HL-60/S4 treated with phorbol 12-myristate 13-acetate at 8.2 ng/mL for 4 days and 3 days (cell line): ENCODE measurements around the gene PDE11A.
"Not testable (repeated sequence)": the region's sequence is repeated elsewhere in the genome, so short reads cannot be mapped to it uniquely, and the experiment has no call there.

Experiments
- in situ Hi-C: fragments of 300-500 bp; cut with MboI; formaldehyde crosslinking; loops from 2 replicates; pipeline ENCODE4 v1.15.0; 2022; ENCODE audit warnings: low sequenced_read_pairs

Gene PDE11A

GRCh38 chr2:177886824-177887223 lies 185.8 kb downstream of the PDE11A start:
- in situ Hi-C loops, result no loop called here

GRCh38 chr2:177885828-177886466 lies 186.6 kb downstream of the PDE11A start:
- in situ Hi-C loops, result no loop called here

DNA sequence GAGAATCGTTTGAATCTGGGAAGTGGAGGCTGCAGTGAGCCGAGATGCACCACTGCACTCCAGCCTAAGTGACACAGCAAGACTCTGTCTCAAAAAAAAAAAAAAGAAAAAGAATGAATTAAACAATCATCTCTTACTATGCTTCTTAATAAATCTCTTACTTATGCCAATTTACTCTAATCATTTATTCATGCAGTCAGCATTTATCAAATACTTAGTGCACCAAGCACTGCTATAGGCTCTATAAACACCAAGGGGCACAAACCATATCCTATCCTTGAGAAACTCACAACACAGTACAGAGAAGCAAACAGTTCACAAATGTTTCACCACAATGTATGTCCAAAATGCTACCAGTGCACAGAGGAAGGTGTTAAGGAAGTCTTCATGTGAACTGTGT lies 189.4 kb downstream of the PDE11A start:
- in situ Hi-C loops, result no loop called here

- in situ Hi-C loops, result no loop called here
These were observed 190.1 kb downstream of the PDE11A start for GRCh38 chr2:177882501-177882900.

GRCh38 chr2:177881921-177882320 lies 190.7 kb downstream of the PDE11A start:
- in situ Hi-C loops, result no loop called here

DNA sequence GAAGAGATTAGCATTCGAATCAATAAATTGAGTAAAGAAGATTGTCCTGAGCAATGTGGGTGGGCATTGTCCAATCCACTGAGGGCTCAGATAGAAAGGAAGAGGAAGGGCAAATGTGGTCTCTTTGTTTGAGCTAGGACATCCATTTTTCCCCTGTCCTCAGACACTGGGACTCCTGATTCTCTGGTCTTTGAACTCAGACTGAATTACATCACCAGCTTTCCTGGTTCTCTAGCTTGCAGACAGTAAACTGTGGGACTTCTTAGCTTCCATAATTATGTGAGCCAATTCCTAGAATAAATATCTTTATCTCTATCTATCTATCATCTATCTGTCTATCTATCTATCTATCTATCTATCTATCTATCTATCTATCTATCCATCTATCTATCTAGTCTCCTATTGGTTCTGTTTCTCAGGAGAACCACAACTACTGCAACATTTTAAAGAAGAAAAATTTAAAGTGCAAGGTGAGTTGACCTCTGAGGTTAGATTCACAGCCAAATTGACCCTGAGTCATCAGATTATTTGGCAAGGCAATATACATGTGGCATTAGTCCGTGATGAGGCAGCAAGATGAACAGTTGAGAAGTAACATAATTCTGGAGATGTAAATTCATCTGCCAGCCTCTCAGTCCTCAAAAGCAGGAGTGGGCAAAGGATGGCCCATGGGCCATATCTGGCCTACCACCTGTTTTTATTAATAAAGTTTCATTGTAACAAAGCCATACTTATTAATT lies 191.4 kb downstream of the PDE11A start:
- in situ Hi-C loops, result no loop called here

DNA sequence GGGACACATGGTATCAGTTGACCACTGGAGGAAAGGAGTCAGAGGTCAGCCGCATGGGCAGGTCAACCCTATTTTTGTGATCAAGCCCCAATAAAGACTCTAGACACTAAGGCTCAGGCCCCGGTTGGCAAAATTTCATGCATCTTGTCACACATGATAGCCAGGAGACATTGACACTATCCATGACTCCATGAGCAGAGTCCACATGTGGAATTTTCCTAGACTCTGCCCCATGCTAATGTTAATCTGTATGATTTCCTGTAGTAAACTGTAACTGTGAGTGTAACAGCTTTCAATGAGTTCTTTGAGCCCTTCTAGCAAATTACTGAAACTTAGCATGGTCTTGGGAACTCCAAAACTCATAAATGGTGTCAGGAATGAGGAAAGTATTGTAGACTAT lies 192.3 kb downstream of the PDE11A start:
- in situ Hi-C loops, result no loop called here

DNA sequence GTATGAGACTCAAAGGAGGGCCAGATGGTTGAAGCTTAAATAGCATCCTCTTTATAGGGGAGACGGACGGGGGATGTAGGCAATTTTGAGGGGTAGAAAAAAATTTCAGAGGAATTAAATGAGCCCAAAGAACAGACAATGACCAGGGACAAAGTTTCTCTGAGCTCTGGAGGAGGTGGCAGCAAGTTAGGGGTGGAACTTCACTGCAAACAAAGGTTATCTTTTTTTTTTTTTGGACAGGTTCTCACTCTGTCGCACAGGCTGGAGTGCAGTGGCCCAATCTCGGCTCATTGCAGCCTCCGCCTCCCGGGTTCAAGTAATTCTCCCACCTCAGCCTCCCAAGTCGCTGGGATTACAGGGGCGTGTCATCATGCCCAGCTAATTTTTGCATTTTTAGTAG lies 195.6 kb downstream of the PDE11A start:
- in situ Hi-C loops, result no loop called here

DNA sequence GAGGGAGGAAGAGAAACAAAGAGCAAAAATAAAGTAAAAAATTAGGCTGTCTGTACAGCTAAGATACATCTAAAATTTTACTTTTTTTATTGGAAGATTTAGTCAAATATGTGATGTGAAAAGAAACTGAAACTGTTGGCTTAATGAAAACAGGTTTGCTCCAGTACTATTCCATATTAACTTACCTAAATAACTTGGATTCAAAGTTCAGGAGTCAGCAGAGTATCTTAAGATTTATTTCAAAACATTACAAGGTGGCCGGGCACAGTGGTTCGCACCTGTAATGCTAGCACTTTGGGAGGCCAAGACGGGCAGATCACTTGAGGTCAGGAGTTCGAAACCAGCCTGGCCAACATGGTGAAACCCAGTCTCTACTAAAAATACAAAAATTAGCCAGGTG lies 197.9 kb downstream of the PDE11A start:
- in situ Hi-C loops, result no loop called here

DNA sequence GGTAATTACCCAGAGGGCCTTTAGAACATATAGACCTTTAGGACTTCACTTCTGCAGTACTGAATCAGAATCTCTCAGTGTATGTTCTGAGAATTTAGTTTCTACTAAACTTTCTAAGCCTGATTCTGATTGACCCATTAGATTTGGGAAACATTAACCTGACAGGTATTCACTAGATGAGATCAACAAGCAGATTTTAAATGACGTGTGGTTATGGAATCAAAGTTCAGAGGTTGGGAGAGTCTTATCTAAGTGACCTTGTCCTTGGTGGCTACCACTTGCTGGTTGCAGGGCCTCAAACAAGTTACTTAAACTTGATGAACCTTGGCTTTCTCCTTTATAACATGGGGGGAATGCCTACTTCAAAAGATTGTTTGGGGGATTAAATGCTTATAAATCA lies 198.7 kb downstream of the PDE11A start:
- in situ Hi-C loops, result no loop called here

GRCh38 chr2:177872286-177872685 lies 200.3 kb downstream of the PDE11A start:
- in situ Hi-C loops, result no loop called here

DNA sequence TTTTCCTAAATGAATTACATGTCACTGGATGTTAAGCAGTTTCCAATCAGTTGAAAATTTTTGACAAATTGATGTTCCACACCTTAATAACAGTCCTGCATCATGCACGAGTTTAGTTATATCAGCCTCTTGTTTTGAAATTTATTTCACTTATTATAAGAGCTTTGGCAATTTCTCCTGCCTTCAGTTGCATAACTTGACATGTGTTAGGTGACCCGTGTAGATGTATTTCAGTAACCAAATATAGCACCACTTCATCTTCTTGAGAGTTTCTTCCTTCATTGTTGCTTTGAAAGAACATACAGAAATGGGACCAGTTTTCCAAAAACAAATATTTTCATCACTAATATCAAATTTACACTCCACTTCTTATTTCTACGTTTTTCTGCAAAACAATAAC lies 202.7 kb downstream of the PDE11A start:
- in situ Hi-C loops, result no loop called here

DNA sequence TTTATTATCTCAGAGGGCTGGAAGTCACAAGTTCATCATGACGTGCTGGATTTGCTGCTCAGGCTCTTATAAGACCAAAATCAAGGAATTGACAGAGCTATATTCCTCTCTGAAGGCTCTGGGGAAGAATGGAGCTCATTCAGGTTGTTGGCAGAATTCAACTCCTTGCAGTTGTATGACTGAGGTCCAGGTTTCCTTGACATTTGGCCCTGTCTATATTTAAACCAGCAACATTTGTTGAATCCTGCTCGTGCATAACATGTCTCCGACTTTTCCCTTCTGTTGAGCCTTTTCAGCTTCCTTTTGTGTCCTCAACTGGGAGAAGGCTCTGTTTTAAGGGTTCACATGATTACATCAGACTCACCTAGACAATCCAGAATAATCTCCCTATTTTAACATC lies 203.4 kb downstream of the PDE11A start:
- in situ Hi-C loops, result no loop called here

- in situ Hi-C loops, result no loop called here
These were observed 203.8 kb downstream of the PDE11A start for GRCh38 chr2:177868806-177869205.

- in situ Hi-C loops, result no loop called here
These were observed 215.0 kb downstream of the PDE11A start for GRCh38 chr2:177857538-177857937.

DNA sequence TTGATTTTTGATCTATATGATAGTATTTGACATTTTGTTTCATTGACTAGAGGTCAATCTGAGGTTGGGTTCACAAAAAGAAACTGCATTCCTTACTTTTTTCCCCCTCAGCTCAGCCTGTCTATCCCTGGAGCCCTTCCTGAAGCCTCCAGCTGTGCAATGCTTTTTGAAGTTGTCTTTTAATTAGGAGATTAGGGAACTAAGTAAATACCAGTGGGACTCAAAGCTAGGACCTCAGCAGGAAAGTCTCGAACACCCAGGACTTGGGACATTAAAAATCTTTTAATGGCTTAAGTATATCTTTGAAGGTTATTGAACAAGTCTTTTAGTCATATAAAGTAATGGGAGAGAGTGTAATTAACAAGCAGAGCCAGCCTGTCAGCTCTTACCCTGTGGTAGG lies 220.2 kb downstream of the PDE11A start:
- in situ Hi-C loops, result no loop called here

- in situ Hi-C loops, result no loop called here
These were observed 229.4 kb downstream of the PDE11A start for GRCh38 chr2:177843188-177843587.

DNA sequence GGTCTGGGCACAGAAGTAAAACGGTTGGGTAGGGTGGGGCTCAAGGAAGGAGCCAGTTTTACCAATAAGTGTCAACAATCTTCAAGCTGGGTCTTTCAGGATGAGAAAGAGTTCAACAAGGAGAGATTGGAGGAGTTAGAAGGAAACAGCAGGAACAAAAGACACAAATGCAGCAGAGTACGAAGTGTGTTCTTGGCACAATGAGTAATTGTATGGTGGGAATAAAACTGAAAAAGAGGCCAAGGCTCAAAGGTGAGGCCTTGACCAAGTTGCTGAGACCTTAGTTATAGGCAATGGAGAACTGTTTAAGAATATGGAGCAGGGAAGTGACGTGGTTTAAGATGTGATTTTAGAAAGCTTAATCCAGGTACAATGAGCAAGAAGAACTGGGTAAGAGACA lies 230.3 kb downstream of the PDE11A start:
- in situ Hi-C loops, result no loop called here

- in situ Hi-C loops, result not testable (repeated sequence)
These were observed 237.0 kb downstream of the PDE11A start for GRCh38 chr2:177835418-177836204.

DNA sequence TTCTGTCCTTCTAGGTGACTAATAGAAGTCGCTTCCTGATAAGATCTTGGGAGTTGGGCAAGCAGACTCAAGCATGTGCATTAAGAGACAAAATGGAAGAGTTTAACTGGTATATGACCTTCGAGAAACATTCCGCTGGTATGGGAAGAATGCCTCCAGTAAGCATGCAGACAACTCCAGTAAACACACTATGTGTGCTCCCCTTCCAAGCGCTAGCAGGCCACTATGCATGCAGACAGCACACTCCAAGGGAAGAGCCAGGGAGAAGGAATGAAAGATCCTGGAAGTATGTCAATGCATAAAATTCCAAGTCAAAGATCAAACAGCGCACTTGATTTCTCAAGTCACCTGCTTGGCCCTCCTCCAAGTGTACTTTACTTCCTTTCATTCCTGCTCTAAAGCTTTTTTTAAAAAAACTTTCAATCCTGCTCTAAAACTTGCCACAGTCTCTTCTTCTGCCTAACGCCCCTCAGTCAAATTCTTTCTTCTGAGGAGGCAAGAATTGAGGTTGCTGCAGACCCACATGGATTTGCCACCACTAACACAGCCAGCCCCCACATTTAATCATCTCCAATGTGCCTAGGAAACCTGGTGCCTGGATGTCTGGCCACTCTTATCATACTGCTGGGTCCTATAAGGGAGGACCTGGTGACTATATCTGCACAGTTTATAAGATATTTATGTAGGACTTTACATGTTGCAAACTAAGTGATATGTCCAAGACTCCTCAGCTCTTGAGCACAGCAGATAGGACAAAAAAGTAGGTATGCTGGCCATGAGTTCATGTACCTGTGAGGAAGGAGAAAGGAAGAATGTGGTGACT lies 239.8 kb downstream of the PDE11A start:
- in situ Hi-C loops, result no loop called here

GRCh38 chr2:177830881-177831386 lies 241.6 kb downstream of the PDE11A start:
- in situ Hi-C loops, result no loop called here
